GM12872 (cell line): ENCODE measurements around the gene ONECUT1.

Experiments used
- TF ChIP-seq, protein P1 (sequence below): IDR thresholded peaks from 3 replicates; pipeline ENCODE4 v1.5.1; 2011; ENCODE audit warnings: low read depth, mild to moderate bottlenecking, low read length, moderate library complexity; ENCODE audit not compliant: insufficient read depth

ONECUT1 gene

DNA sequence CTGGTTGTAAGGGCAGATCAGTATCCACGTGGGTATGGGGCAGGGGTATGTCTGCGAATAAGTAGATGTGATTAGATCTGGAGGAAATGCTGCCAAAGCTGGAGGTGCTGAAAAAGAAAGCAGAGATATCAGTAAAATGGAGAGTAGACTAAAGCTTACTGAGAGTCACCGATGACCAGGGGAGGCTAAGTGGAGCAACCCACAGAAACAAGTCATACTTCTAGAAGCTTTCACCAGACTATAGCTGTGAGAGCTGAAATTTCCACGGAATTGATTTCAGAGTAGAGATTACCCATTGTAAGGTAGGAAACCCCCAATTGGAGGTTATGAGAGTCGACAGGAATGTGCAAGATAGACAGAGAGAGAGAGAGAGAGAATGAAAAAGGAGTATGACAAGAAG is 27.5 kb downstream of the ONECUT1 start:
- TF ChIP-seq, protein P1, sequence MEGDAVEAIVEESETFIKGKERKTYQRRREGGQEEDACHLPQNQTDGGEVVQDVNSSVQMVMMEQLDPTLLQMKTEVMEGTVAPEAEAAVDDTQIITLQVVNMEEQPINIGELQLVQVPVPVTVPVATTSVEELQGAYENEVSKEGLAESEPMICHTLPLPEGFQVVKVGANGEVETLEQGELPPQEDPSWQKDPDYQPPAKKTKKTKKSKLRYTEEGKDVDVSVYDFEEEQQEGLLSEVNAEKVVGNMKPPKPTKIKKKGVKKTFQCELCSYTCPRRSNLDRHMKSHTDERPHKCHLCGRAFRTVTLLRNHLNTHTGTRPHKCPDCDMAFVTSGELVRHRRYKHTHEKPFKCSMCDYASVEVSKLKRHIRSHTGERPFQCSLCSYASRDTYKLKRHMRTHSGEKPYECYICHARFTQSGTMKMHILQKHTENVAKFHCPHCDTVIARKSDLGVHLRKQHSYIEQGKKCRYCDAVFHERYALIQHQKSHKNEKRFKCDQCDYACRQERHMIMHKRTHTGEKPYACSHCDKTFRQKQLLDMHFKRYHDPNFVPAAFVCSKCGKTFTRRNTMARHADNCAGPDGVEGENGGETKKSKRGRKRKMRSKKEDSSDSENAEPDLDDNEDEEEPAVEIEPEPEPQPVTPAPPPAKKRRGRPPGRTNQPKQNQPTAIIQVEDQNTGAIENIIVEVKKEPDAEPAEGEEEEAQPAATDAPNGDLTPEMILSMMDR: no peak

DNA sequence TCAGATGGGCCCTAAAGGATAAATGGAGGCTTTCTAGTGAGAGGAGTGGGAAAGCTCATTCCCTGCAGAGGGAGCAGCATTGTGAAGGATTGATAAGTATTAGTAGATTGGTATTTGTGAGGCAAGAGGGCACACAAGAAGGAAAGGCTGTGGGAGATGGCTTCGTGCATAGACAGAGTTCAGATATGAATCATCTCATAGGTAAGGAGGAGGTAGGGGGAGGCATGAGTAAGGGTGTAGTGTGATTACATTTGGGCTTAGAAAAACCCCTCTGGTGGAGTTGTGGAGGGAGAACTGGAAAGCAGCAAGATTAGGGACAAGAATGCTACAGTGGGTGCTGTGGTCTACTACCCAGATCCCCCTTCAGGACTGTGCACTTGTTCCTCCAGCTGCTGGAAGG is 29.6 kb downstream of the ONECUT1 start:
- TF ChIP-seq, protein P1: no peak

DNA sequence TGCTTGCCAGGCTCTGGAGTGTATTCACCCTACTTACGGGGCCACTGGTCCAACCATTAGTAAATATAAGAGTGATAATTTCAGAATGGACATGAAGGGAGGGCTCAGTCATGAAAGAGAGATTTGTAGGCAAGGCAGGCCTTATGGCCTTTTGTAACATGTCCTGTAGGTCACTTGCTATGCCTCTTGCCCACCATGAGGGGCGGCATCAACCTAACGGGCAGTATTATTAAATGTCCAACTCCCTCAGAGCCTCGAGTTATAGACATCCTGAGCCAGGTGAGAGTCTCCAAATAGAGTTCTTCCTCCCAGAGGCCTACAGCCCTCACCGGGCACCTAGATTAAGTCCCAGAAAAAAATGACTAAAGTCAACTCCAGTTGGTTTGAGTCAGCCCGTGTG is 30.2 kb downstream of the ONECUT1 start:
- TF ChIP-seq, protein P1: no peak

DNA sequence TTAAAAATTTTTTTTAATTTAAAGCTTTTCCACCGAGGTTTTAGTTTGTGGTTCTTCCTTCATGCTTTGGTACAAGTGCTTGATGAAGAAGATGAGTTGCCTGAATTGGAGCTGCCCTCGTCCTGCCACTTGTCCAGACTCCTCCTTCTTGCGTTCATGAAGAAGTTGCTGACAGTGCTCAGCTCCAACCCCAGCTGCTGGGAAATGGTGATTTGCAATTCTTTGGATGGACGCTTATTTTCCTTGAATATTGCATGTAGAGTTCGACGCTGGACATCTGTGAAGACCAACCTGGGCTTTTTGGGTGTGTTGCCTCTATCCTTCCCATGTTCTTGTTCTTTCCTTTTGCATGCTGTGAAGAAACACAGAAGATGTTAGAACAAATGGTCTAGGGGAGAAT is 32.6 kb downstream of the ONECUT1 start:
- TF ChIP-seq, protein P1: no peak

DNA sequence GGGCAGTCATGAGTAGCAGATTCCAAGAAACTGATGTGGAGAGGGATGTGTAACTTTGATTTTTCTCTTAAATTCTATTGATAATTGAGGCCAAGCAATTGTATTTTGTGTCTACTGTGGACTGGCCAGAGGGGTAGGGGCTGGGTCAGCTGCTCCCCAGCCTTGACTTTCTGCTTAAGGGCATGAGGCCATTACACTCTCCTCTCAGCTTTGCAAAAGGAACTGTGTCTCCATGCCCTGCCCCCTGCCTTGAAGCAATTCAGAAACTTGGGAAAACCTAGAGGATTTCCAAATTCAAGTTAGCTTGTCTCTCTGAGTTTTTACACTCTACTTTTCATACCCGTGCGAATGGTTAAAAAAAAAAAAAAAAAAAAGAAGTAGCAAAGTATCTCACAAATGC is 38.6 kb downstream of the ONECUT1 start:
- TF ChIP-seq, protein P1: no peak

DNA sequence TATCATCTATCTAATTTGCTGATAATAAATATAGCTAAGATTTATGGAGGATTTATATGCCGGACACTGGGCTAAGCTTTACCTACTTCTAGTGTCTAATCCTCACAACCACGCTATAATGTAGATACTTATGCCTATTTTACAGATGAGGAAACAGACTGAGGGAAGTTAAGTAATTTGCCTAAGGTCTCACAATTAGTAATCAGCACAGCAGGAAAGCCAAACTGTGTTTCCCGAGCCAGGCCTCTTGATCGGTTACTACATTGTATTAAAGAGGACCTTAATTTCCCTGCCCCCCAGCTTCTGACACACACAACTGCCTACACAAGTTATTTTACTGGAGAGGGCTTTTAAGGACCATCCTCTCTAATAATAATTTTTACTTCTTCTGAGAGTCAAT is 40.9 kb downstream of the ONECUT1 start:
- TF ChIP-seq, protein P1: no peak

DNA sequence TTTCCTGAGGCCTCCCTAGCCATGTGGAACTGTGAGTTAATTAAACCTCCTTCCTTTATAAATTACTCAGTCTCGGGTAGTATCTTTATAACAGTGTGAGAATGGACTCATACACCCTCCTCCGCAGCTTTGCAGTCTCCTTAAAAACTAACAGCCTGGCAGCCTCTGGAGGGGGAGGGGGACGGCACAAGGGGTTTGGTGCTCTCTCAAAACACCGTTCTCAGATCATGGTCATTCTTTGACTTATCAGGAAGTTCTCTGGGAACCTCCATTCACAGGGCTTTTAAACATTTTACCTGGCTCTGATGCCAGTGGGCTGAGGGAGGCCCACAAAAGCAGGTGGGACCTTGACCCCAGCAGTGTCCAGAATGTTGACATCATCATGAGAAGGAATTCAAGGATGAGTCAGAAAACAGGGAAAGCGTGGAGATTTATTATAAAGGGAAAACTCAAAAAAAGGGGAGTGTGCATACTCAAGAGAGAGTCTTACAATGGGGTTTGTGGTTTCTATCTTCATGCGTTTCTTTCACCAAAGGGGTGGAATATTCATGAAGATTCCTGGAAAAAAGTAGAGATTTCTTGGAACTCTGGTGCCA is 43.9 kb downstream of the ONECUT1 start:
- TF ChIP-seq, protein P1: no peak
